CD14-positive monocyte (primary cell): Measurements from ENCODE around the gene SPDYE3. TPM values are rescaled to one million over a fixed set of nuclear protein-coding genes. Genes with fewer than 3 reads are reported as not detected.
"Not testable (repeated sequence)": the region's sequence is repeated elsewhere in the genome, so short reads cannot be mapped to it uniquely, and the experiment has no call there.

ENCODE experiments used
- DNase-seq, 3 donors: peaks; one replicate each; pipeline ENCODE4 v3.0.0-alpha.2; 2011 to 2022
- H2AFZ ChIP-seq: 2 replicates; pipeline ENCODE4 v1.6.0; 2012; ENCODE audit warnings: mild to moderate bottlenecking, low read depth, low read length, inconsistent platforms; ENCODE audit not compliant: insufficient read depth, poor library complexity, severe bottlenecking
- H3K27ac ChIP-seq, 2 donors: 1 replicate in 1 of 2; 2 replicates in 1 of 2; pipeline ENCODE4 v1.5.1; 2012 to 2013; ENCODE audit warnings: low read length in 2 of 2, control low read depth in 1 of 2, inconsistent platforms in 1 of 2, low read depth in 1 of 2, mild to moderate bottlenecking in 1 of 2
- H3K27me3 ChIP-seq, 2 donors: one replicate each; pipeline versions ENCODE4 v1.6.0 to v1.6.1; 2011 to 2013; ENCODE audit warnings: low read length in 2 of 2; ENCODE audit not compliant: control insufficient read depth in 2 of 2, insufficient read depth in 2 of 2
- H3K36me3 ChIP-seq, 2 donors: replicated peaks in 1 of 2; 1 replicate in 1 of 2; 2 replicates in 1 of 2; pipeline versions ENCODE4 v1.5.1 to v1.6.1; 2012 to 2013; ENCODE audit warnings: low read length in 2 of 2, control low read depth in 1 of 2, inconsistent platforms in 1 of 2, mild to moderate bottlenecking in 1 of 2; ENCODE audit not compliant: insufficient read depth in 2 of 2, control insufficient read depth in 1 of 2
- H3K4me1 ChIP-seq, 2 donors: 1 replicate in 1 of 2; 2 replicates in 1 of 2; pipeline versions ENCODE4 v1.5.1 to v1.6.1; 2012 to 2013; ENCODE audit warnings: low read length in 2 of 2, control low read depth in 1 of 2, inconsistent platforms in 1 of 2, mild to moderate bottlenecking in 1 of 2, moderate library complexity in 1 of 2; ENCODE audit not compliant: insufficient read depth in 2 of 2, control insufficient read depth in 1 of 2
- H3K4me2 ChIP-seq: replicated peaks from 2 replicates; pipeline ENCODE3; 2012; ENCODE audit warnings: low read length, moderate library complexity, mild to moderate bottlenecking; ENCODE audit not compliant: poor library complexity, severe bottlenecking; ENCODE audit errors: extremely low read depth
- H3K4me3 ChIP-seq, 3 experiments: fragments of 200-600 bp in 1 of 3; sonication (generic) in 1 of 3; replicated peaks in 1 of 3; 1 replicate in 2 of 3; 2 replicates in 1 of 3; pipeline ENCODE4 v1.5.1; 2011 to 2013; ENCODE audit warnings: low read length in 3 of 3, mild to moderate bottlenecking in 3 of 3, control low read depth in 2 of 3, low read depth in 2 of 3, inconsistent platforms in 1 of 3, moderate library complexity in 1 of 3
- H3K79me2 ChIP-seq: 2 replicates; pipeline ENCODE4 v1.6.0; 2012; ENCODE audit warnings: mild to moderate bottlenecking, control low read depth, inconsistent platforms, low read length, moderate library complexity; ENCODE audit not compliant: insufficient read depth
- H3K9ac ChIP-seq: 2 replicates; pipeline ENCODE4 v1.6.0; 2017; ENCODE audit warnings: low read length, mild to moderate bottlenecking; ENCODE audit not compliant: insufficient read depth, poor library complexity, severe bottlenecking
- H3K9me3 ChIP-seq, 2 donors: replicated peaks in 1 of 2; 1 replicate in 1 of 2; 2 replicates in 1 of 2; pipeline versions ENCODE4 v1.5.1 to v1.6.1; 2012 to 2013; ENCODE audit warnings: low read length in 2 of 2, control low read depth in 1 of 2; ENCODE audit not compliant: control insufficient read depth in 1 of 2, insufficient read depth in 1 of 2
- H4K20me1 ChIP-seq: 2 replicates; pipeline ENCODE4 v1.6.0; 2012; ENCODE audit warnings: mild to moderate bottlenecking, low read length, control low read depth, moderate library complexity; ENCODE audit not compliant: insufficient read depth
- H3K27ac Mint-ChIP-seq, 7 donors: one replicate each; pipeline ENCODE4 v1.8.0; 2020; ENCODE audit warnings: mild to moderate bottlenecking in 7 of 7, mixed read lengths in 7 of 7, moderate library complexity in 6 of 7, inconsistent platforms in 2 of 7
- H3K27me3 Mint-ChIP-seq, 3 donors: one replicate each; pipeline ENCODE4 v1.8.0; 2021 to 2022; ENCODE audit warnings: low read depth in 3 of 3, mild to moderate bottlenecking in 3 of 3, mixed read lengths in 3 of 3, moderate library complexity in 3 of 3, inconsistent platforms in 1 of 3
- H3K36me3 Mint-ChIP-seq, 2 donors: one replicate each; pipeline ENCODE4 v1.8.0; 2020; ENCODE audit warnings: mixed read lengths in 2 of 2, inconsistent platforms in 1 of 2, mild to moderate bottlenecking in 1 of 2
- H3K4me1 Mint-ChIP-seq: one replicate; pipeline ENCODE4 v1.8.0; 2020; ENCODE audit warnings: mild to moderate bottlenecking, mixed read lengths
- H3K4me3 Mint-ChIP-seq, 2 donors: one replicate each; pipeline ENCODE4 v1.8.0; 2020; ENCODE audit warnings: mild to moderate bottlenecking in 2 of 2, mixed read lengths in 2 of 2, moderate library complexity in 1 of 2
- H3K9me3 Mint-ChIP-seq, 7 donors: one replicate each; pipeline ENCODE4 v1.8.0; 2020 to 2022; ENCODE audit warnings: mixed read lengths in 7 of 7, mild to moderate bottlenecking in 6 of 7, moderate library complexity in 6 of 7, inconsistent platforms in 2 of 7
- WGBS: methylation state at CpG from one replicate; pipeline ENCODE4 v1.1.5; 2013; ENCODE audit warnings: missing lambda C conversion rate; ENCODE audit not compliant: insufficient coverage; 5-methylcytosine and 5-hydroxymethylcytosine counted together
- intact Hi-C, 2 donors: fragments of 100-400 bp; cut with micrococcal nuclease; formaldehyde crosslinking; loops; one replicate each; pipeline versions ENCODE4 v1.15.0 to v1.15.1; 2023
- polyA plus RNA-seq, 3 donors: library from polyadenylated mRNA; depleted of rRNA in 1 of 3; unstranded in 2 of 3; stranded (reverse) in 1 of 3; fragments of 300-500 nt in 2 of 3; fragments of >200 nt in 1 of 3; fragmentation: Illumina TruSeq in 2 of 3; gene quantifications; 1 replicate in 2 of 3; 2 replicates in 1 of 3; pipeline ENCODE4 v1.2.3, GENCODE V29; 2012 to 2021

The SPDYE3 gene
- polyA plus RNA-seq, 3 donors = 0.58 to 1.2 TPM; not detected in 1

DNA sequence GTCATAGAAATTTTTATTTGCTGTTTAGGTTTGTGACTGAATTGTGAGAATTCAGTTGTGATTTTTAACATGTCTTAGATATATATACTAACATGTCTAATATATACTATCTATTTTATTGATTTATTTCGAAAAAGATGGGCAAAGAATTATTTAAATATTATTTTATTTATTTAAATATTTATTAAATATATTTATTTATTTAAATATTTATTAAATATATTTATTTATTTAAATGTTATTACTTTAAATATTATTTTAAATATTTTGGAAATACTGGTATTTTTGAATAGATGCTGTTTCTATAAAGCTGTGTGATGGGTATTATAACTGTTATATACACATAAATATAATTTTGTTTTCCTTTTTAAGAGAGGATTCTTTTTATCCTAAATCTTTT lies 14.1 kb downstream of the SPDYE3 start:
- H3K4me2 ChIP-seq, H3K4me3 ChIP-seq, H3K27me3 ChIP-seq, H4K20me1 ChIP-seq, H3K27ac Mint-ChIP-seq, H3K4me1 ChIP-seq, H3K27ac ChIP-seq, H3K79me2 ChIP-seq, H3K27me3 Mint-ChIP-seq, H2AFZ ChIP-seq, H3K9ac ChIP-seq, H3K36me3 ChIP-seq, H3K4me3 Mint-ChIP-seq, DNase-seq, H3K9me3 ChIP-seq, intact Hi-C loops: not testable (repeated sequence)
- H3K4me1 Mint-ChIP-seq = peaks cover 18% of the 10 kb centered on the region
- peaks cover 2 to 12% (median 8%) of the 10 kb centered on the region in 7 donors for H3K9me3 Mint-ChIP-seq
- no CpG with 5 or more reads among the region's 1 CpG for WGBS
- H3K36me3 Mint-ChIP-seq = peaks cover 33 to 55% of the 10 kb centered on the region in 2 donors

DNA sequence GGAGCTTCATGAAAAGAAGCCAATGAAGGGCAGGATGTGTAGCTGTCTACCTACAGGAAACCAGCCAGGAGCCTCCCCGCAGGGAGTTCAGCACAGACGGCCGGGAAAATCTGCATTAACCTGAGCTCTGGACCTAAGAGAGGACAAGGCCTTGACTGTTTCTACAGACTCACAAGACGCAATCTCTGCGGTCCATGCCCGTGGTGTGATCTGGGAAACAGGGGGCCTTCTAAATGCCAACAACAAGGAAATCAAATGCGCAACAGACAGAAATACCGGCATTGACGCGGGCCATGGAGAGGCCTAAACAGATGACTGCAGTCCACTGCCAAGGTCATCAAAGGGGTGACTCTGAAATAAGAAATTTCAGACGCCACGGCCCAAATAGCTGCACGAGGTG lies 16.7 kb downstream of the SPDYE3 start:
- H4K20me1 ChIP-seq, H2AFZ ChIP-seq, H3K9me3 ChIP-seq, H3K27me3 Mint-ChIP-seq, intact Hi-C loops, H3K4me2 ChIP-seq, H3K79me2 ChIP-seq, H3K27ac Mint-ChIP-seq, H3K27ac ChIP-seq, H3K4me1 ChIP-seq, H3K27me3 ChIP-seq, H3K9me3 Mint-ChIP-seq, H3K9ac ChIP-seq, H3K4me1 Mint-ChIP-seq, DNase-seq, H3K4me3 ChIP-seq, H3K4me3 Mint-ChIP-seq: not testable (repeated sequence)
- H3K36me3 Mint-ChIP-seq = peaks cover 47 to 69% of the 10 kb centered on the region in 2 donors
- H3K36me3 ChIP-seq = peaks cover 4 to 10% of the 10 kb centered on the region in 2 donors
- WGBS = no CpG with 5 or more reads among the region's 13 CpGs

DNA sequence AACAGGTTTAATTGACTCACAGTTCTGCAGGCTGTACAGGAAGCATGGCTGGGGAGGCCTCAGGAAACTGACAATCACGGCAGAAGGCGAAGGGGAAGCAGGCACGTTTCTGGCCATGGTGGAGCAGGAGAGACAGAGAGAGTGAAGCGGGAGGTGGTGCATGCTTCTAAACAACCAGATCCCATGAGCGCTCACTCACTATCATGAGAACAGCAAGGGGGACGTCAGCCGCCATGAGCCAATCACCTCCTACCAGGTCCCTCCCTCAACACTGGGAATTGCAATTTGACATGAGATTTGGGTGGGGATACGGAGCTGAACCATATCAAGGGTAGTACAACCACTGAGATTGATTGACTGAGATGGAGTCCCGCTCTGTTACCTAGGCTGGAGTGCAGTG lies 18.2 kb downstream of the SPDYE3 start:
- peaks cover 41 to 65% of the 10 kb centered on the region in 2 donors for H3K36me3 Mint-ChIP-seq
- H2AFZ ChIP-seq, H3K27me3 Mint-ChIP-seq, H4K20me1 ChIP-seq, H3K4me1 Mint-ChIP-seq, intact Hi-C loops, H3K27me3 ChIP-seq, H3K79me2 ChIP-seq, H3K4me1 ChIP-seq, H3K9ac ChIP-seq, H3K4me2 ChIP-seq, DNase-seq, H3K9me3 Mint-ChIP-seq, H3K27ac ChIP-seq, H3K9me3 ChIP-seq, H3K27ac Mint-ChIP-seq, H3K4me3 Mint-ChIP-seq, H3K4me3 ChIP-seq: not testable (repeated sequence)
- WGBS = 18% methylated on average over 2 of the region's 9 CpGs
- peaks cover 4 to 14% of the 10 kb centered on the region in 2 donors for H3K36me3 ChIP-seq

DNA sequence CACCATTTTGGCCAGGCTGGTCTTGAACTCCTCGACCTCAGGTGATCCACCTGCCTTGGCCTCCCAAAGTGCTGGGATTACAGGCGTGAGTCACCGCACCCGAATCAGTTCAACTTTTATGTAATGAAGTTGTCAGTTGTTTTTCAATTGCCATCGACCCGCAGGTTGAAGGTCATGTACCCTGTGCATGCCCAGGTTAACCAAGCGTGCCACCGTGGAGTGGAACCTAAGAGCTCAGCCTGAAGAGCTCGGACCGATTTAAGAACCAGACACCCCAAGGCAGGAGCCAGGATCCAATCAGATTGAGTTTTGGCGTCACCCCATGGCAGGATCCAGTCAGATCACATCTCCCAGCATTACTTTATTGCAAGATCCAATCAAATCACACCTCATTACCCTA lies 19.4 kb downstream of the SPDYE3 start:
- H3K27me3 Mint-ChIP-seq, H2AFZ ChIP-seq, H3K9ac ChIP-seq, H3K27me3 ChIP-seq, H3K9me3 Mint-ChIP-seq, H3K27ac Mint-ChIP-seq, H3K79me2 ChIP-seq, intact Hi-C loops, H3K27ac ChIP-seq, H3K4me2 ChIP-seq, DNase-seq, H3K4me3 Mint-ChIP-seq, H3K4me1 ChIP-seq, H4K20me1 ChIP-seq, H3K9me3 ChIP-seq, H3K4me3 ChIP-seq, H3K4me1 Mint-ChIP-seq: not testable (repeated sequence)
- 100% methylated on average over 6 of the region's 11 CpGs for WGBS
- H3K36me3 Mint-ChIP-seq = peaks cover 41 to 65% of the 10 kb centered on the region in 2 donors
- peaks cover 4 to 14% of the 10 kb centered on the region in 2 donors for H3K36me3 ChIP-seq
